Measurements from ENCODE around the gene TNFAIP8L1.

Gene TNFAIP8L1

GRCh38 chr19:4700693-4700970 lies 61.3 kb downstream of the TNFAIP8L1 start:
- no peak for DNase-seq (ENCODE audit: low read depth in 3 of 3)

- no peak for DNase-seq (ENCODE audit: low read depth in 3 of 3)
Measured at GRCh38 chr19:4701557-4701956, 62.2 kb downstream of the TNFAIP8L1 start.

DNA sequence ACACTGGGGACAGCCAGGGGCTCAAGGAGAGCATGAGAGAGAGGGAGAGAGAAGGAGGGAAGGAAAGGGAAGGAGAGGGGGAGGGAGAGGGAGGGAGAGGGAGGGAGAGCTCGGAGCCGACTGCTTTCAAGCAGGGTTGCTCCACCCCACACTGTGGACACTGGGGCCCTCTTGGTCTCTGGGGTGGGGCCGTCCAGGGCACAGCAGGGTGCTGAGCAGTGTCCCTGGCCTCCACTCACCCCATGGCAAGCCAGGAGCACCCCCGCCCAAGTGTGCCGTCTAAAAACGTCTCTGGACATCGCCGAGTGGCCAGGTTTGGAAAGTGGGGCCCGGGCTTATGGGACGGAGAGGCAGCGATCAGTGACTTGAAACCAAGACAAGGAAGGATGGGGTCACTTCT lies 63.4 kb downstream of the TNFAIP8L1 start:
- DNase-seq (ENCODE audit: low read depth in 3 of 3): no peak

- DNase-seq (ENCODE audit: low read depth in 3 of 3): no peak
Measured at GRCh38 chr19:4703671-4704316, 64.5 kb downstream of the TNFAIP8L1 start.

- DNase-seq (ENCODE audit: low read depth in 3 of 3): no peak
Measured at GRCh38 chr19:4704317-4704673, 65.0 kb downstream of the TNFAIP8L1 start.
